GM12872 (cell line): ENCODE measurements around the gene CNTNAP4.

Experiments used
- CTCF ChIP-seq: IDR thresholded peaks from 3 replicates; pipeline ENCODE4 v1.5.1; 2011; ENCODE audit warnings: low read depth, mild to moderate bottlenecking, low read length, moderate library complexity; ENCODE audit not compliant: insufficient read depth

CNTNAP4 gene

DNA sequence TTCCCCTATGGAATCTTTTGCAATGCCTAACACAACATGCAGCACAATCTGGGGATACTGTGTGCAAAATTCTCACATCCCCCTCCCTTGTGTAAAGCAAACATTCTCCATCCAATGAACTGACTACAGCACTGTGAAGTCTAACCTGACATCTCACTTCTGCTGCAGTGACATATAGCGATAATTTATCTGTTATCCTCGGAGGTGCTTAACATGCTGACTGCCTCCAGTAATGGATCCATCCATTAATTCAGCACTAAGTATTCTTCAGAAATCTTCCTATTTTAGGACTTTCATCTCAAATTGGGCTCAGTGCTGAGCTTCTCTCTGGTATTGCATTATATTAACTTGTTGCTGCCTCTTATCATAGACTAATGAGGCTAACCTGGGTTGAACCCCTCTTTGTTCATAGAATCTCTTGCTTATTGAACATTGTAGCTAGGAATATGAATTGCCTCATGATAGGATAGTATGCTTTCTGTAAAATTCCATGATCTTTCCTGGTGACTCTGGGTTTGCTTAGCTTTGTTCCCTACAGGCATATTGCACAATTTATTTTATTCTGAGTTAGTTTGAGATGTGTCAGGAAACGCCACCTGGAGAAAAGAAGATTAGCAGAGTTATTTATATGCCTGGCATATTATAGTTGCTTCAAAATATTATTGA, 187.9 kb downstream of the CNTNAP4 start:
- no peak for TF ChIP-seq CTCF

DNA sequence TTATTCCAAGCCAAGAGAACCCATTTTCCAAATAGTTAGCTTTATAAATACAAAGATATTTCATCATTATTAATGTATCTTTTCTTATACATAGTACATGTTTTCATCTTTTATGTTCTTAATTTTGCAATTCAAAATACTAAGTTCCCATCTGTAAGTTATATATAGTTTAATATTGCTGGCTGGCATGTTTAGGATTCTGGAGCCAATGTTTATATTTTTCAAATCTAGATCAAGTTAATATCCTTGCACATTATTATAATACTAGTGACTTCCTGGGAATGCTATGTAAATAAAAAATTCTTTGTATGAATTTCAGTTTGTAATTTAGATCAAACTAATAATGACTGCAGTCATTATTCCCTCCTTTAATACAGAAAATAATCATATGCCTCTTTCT, 189.7 kb downstream of the CNTNAP4 start:
- TF ChIP-seq CTCF: no peak

DNA sequence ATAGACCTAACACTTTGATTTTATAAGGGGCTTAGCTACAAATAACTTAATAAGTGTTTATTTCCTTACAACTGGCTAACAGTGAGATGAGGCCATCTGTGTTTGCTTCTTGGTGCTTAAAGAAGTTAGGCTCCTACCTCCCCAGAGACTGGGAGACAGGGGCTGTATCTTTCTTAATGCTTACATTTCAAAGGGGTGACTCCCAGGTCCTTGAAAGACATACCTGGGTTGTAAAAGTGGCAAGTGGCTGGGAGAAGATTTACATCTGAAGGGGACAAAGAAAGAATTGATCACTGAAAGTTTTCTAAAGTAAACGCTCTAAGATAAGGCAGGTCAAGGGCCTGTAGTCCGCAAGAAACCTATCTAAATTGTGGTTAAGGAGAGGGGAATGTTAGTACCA, 196.8 kb downstream of the CNTNAP4 start:
- no peak for TF ChIP-seq CTCF

GRCh38 chr16:76478105-76478504, 200.9 kb downstream of the CNTNAP4 start:
- no peak for TF ChIP-seq CTCF

DNA sequence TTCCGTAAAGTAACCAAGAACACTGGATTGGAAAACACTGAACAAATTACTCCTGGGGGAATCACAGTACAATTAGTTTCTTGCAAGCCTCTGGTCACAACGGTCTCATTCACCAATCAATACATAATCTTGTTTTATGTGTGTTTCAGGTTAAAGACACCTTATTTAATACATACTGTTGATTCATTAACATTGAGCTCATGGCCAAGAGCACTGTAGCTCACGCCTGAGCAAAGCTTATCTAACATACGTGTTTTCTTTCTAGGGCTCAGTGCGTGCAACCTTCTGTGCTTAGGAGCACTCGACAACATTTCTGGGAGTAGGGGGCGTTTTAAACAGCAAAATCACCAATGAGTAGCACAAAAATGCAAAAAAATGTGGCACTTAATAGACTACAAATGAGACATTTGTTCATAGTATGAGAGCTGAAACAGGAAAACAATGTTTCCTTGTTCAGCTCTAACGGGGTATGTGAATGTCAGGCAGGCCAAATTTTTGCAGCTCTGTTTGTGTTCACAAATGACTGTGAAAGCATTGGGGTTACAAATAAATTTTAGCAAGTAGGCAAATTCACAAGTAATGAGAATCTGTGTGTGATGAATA, 206.2 kb downstream of the CNTNAP4 start:
- TF ChIP-seq CTCF: no peak

GRCh38 chr16:76484020-76484419, 206.8 kb downstream of the CNTNAP4 start:
- TF ChIP-seq CTCF: no peak

DNA sequence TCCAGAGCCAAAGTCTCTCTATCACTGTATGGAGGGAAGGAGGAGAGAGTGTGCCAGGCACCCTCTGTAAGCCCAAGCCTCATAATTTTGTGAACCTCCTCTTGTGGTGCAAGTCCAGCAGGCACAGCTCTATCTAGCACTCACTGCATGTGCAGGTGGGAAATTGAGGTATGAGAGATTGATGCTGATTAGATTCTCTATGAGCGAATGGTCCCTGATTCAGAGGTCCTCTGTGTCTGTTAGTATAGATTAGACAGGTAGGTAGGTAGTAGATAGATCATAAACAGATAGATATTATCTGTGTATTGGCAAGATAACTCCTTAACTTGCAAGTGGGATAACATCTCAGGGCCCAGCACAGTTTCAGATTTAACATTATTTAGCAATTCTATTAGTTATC, 209.5 kb downstream of the CNTNAP4 start:
- no peak for TF ChIP-seq CTCF
